Endothelial cell of umbilical vein (primary cell): ENCODE data around the gene VWA8. TPM values are rescaled to one million over a fixed set of nuclear protein-coding genes. Genes with fewer than 3 reads are reported as not detected.

ENCODE experiments used
- BruUV-seq: library from RNA; stranded (reverse); fragments of 400-500 nt; replicated peaks from 2 replicates; lab custom pipeline; 2021; lab: Mats Ljungman, UMichigan
- CTCF ChIA-PET: fragments of 300-600, 350-600 bp; sonication (Branson Sonifier 250); formaldehyde crosslinking; loops from one replicate; lab custom pipeline; 2021; ENCODE audit warnings: antibody characterized with exemption, inconsistent platforms; lab: Charles Lee
- POLR2A ChIA-PET: fragments of 300-600, 350-600 bp; sonication (Branson Sonifier 250); formaldehyde crosslinking; loops from one replicate; lab custom pipeline; 2021; ENCODE audit warnings: antibody characterized with exemption, inconsistent platforms; lab: Charles Lee
- DNase-seq: peaks from one replicate; pipeline ENCODE4 v3.0.0-alpha.2; 2011; ENCODE audit warnings: low read depth, low spot score
- FAIRE-seq: peaks from 2 replicates; lab custom pipeline; 2011; peaks lifted over from hg19 to GRCh38; lab: Jason Lieb, UNC
- H2AFZ ChIP-seq: 2 replicates; pipeline ENCODE4 v1.6.0; 2012; ENCODE audit warnings: low read depth, low read length, control low read depth, inconsistent platforms
- H3K27ac ChIP-seq: 2 replicates; pipeline ENCODE4 v1.5.1; 2011; ENCODE audit warnings: low read depth, mild to moderate bottlenecking, control low read depth, low read length, moderate library complexity; ENCODE audit not compliant: insufficient read depth
- H3K27me3 ChIP-seq, 2 experiments: 2 replicates each; pipeline versions ENCODE4 v1.6.0 to v1.6.1; 2011; ENCODE audit warnings: low read length in 2 of 2, mixed read lengths in 1 of 2; ENCODE audit not compliant: control insufficient read depth in 2 of 2, insufficient read depth in 2 of 2
- H3K36me3 ChIP-seq, 2 experiments: 2 replicates in 1 of 2; 3 replicates in 1 of 2; pipeline ENCODE4 v1.5.1; 2011; ENCODE audit warnings: low read length in 2 of 2, mild to moderate bottlenecking in 1 of 2, moderate library complexity in 1 of 2; ENCODE audit not compliant: control insufficient read depth in 2 of 2, insufficient read depth in 2 of 2; ENCODE audit errors: extremely low read depth in 1 of 2
- H3K4me1 ChIP-seq: 3 replicates; pipeline ENCODE4 v1.5.1; 2011; ENCODE audit warnings: mild to moderate bottlenecking, low read length; ENCODE audit not compliant: control insufficient read depth, insufficient read depth; ENCODE audit errors: extremely low read depth
- H3K4me2 ChIP-seq: 2 replicates; pipeline ENCODE4 v1.6.1; 2011; ENCODE audit warnings: low read length, control low read depth, mixed read lengths; ENCODE audit not compliant: insufficient read depth
- H3K4me3 ChIP-seq, 3 experiments: fragments of 200-600 bp in 1 of 3; sonication (generic), shearing (Covaris generic) in 1 of 3; replicated peaks in 1 of 3; 2 replicates each; pipeline ENCODE4 v1.5.1; 2011 to 2016; ENCODE audit warnings: control low read depth in 3 of 3, low read length in 3 of 3, mild to moderate bottlenecking in 2 of 3, inconsistent platforms in 1 of 3, low read depth in 1 of 3, moderate library complexity in 1 of 3; ENCODE audit not compliant: insufficient read depth in 1 of 3
- H3K79me2 ChIP-seq: 2 replicates; pipeline ENCODE4 v1.6.0; 2012; ENCODE audit warnings: low read length, inconsistent platforms; ENCODE audit not compliant: control insufficient read depth, insufficient read depth
- H3K9ac ChIP-seq: replicated peaks from 2 replicates; pipeline ENCODE3; 2011; ENCODE audit warnings: low read length, control low read depth; ENCODE audit not compliant: insufficient read depth; ENCODE audit errors: extremely low read depth
- H3K9me1 ChIP-seq: replicated peaks from 3 replicates; pipeline ENCODE4 v1.6.0; 2011; ENCODE audit warnings: mild to moderate bottlenecking, low read length; ENCODE audit not compliant: control insufficient read depth, insufficient read depth; ENCODE audit errors: extremely low read depth
- H3K9me3 ChIP-seq: replicated peaks from 2 replicates; pipeline ENCODE4 v1.5.1; 2012; ENCODE audit warnings: low read length, inconsistent platforms; ENCODE audit not compliant: control insufficient read depth, insufficient read depth
- H4K20me1 ChIP-seq: replicated peaks from 2 replicates; pipeline ENCODE3; 2011; ENCODE audit warnings: mild to moderate bottlenecking, low read length; ENCODE audit not compliant: control insufficient read depth, insufficient read depth; ENCODE audit errors: extremely low read depth
- CTCF ChIP-seq, 2 donors: IDR thresholded peaks; 1 replicate in 1 of 2; 2 replicates in 1 of 2; pipeline ENCODE4 v1.5.1; 2011; ENCODE audit warnings: low read length in 2 of 2, mild to moderate bottlenecking in 2 of 2, moderate library complexity in 2 of 2, control low read depth in 1 of 2, inconsistent platforms in 1 of 2, low read depth in 1 of 2; ENCODE audit not compliant: insufficient read depth in 1 of 2; ENCODE audit errors: extremely low read depth in 1 of 2
- EZH2 ChIP-seq: IDR thresholded peaks from 2 replicates; pipeline ENCODE4 v1.6.1; 2012; ENCODE audit warnings: borderline replicate concordance, low read depth, mild to moderate bottlenecking, moderate library complexity, low read length, inconsistent platforms; ENCODE audit not compliant: severe bottlenecking
- FOS ChIP-seq: IDR thresholded peaks from 2 replicates; pipeline ENCODE4 v1.6.1; 2011; ENCODE audit warnings: mild to moderate bottlenecking, low read length, moderate library complexity, borderline replicate concordance; ENCODE audit not compliant: insufficient read depth
- GATA2 ChIP-seq: IDR thresholded peaks from 2 replicates; pipeline ENCODE4 v1.7.0; 2011; ENCODE audit warnings: low read depth, mild to moderate bottlenecking, moderate library complexity, mixed read lengths, low read length; ENCODE audit not compliant: insufficient read length, insufficient read depth
- JUN ChIP-seq: IDR thresholded peaks from 2 replicates; pipeline ENCODE4 v1.6.1; 2011; ENCODE audit warnings: borderline replicate concordance, low read depth; ENCODE audit not compliant: insufficient read length, insufficient read depth
- MYC ChIP-seq: IDR thresholded peaks from one replicate; pipeline ENCODE4 v1.6.1; 2011; ENCODE audit warnings: mild to moderate bottlenecking, low read depth, low read length
- POLR2A ChIP-seq: IDR thresholded peaks from 2 replicates; pipeline ENCODE4 v1.6.1; 2012; ENCODE audit warnings: low read depth, mild to moderate bottlenecking, control low read depth, low read length
- POLR2AphosphoS5 ChIP-seq: IDR thresholded peaks from 2 replicates; pipeline ENCODE4 v1.6.1; 2012; ENCODE audit warnings: low read depth, mild to moderate bottlenecking, control low read depth, low read length, moderate library complexity; ENCODE audit not compliant: insufficient read depth
- dilution Hi-C: fragments of 300-500 bp; cut with MboI; formaldehyde crosslinking; loops from one replicate; pipeline ENCODE4 v1.15.0; 2019; ENCODE audit warnings: low sequenced_read_pairs; ENCODE audit not compliant: extremely low pct_ligation_motif_present
- intact Hi-C: fragments of 100-400 bp; cut with micrococcal nuclease; formaldehyde crosslinking; loops from one replicate; pipeline ENCODE4 v1.10.0; 2022
- polyA plus RNA-seq, 4 experiments: library from polyadenylated mRNA; depleted of rRNA in 3 of 4; stranded (reverse) in 3 of 4; unstranded in 1 of 4; fragments of >200 nt; gene quantifications; 2 replicates each; pipeline versions ENCODE4 v1.2.1 to v1.2.3, GENCODE V29; 2011 to 2012; ENCODE audit warnings: missing spikeins in 1 of 4
- total RNA-seq: library from RNA; stranded (reverse); gene quantifications from 2 replicates; pipeline ENCODE4 v1.2.3, GENCODE V29; 2021
- TF ChIP-seq, protein P1 (sequence below): IDR thresholded peaks from 2 replicates; pipeline ENCODE4 v1.6.1; 2011; ENCODE audit not compliant: insufficient read depth, insufficient read length

VWA8 gene
- total and polyA plus RNA-seq, 2 donors (not counting 3 experiments of a cell fraction or from before 2014, with no cell fraction given): 2.9 to 11.3 TPM

GRCh38 chr13:41563341-41563983 lies 397.4 kb downstream of the VWA8 start:
- Histone ChIP-seq H4K20me1 (no peaks in the 10 kb centered on the region), H3K27me3 (no peaks in the 10 kb centered on the region), H3K27ac (peak overlapping the region; percentile 64), H3K4me3 (no peak overlapping the region), H3K4me2 (peak overlapping the region; percentile 34), H2AFZ (no peak overlapping the region), H3K4me1 (peaks cover 31% of the 10 kb centered on the region), H3K9ac (no peak overlapping the region), H3K9me1 (no peaks in the 10 kb centered on the region), H3K79me2 (no peaks in the 10 kb centered on the region), H3K9me3 (no peaks in the 10 kb centered on the region), H3K36me3 (no peaks in the 10 kb centered on the region)
- dilution Hi-C loops (no loop called here), intact Hi-C loops (loop anchor here (10.0 kb wide), 1 partner anchor 81 kb away; no protein-coding TSS in a partner anchor)
- TF ChIP-seq EZH2 (no peak), FOS (peak; percentile 35)
- DNase-seq: peak; percentile 82
- POLR2A ChIA-PET: interaction anchor here (0.9 kb wide), 1 partner anchor 51 kb away, joined by 4 read pairs; no protein-coding TSS in a partner anchor
- CTCF ChIA-PET: interaction anchor here (0.7 to 2.2 kb wide), 4 partner anchors 16 to 95 kb away, joined by 3 to 12 read pairs (median 4); no protein-coding TSS in a partner anchor
- FAIRE-seq: peak; percentile 55
- no TSS peak for BruUV-seq

GRCh38 chr13:41562541-41563178 lies 398.2 kb downstream of the VWA8 start:
- Histone ChIP-seq H3K36me3 (no peaks in the 10 kb centered on the region), H3K4me1 (peaks cover 31% of the 10 kb centered on the region), H3K4me3 (no peak overlapping the region), H3K27me3 (no peaks in the 10 kb centered on the region), H4K20me1 (no peaks in the 10 kb centered on the region), H3K27ac (no peak overlapping the region), H3K9me1 (no peaks in the 10 kb centered on the region), H3K4me2 (no peak overlapping the region), H3K79me2 (no peaks in the 10 kb centered on the region), H2AFZ (no peak overlapping the region), H3K9ac (no peak overlapping the region), H3K9me3 (no peaks in the 10 kb centered on the region)
- intact Hi-C loops: loop anchor here (10.0 kb wide), 1 partner anchor 82 kb away; no protein-coding TSS in a partner anchor
- POLR2A ChIA-PET: no interaction called here
- DNase-seq (no peak), FAIRE-seq (no peak)
- BruUV-seq: no TSS peak
- CTCF ChIA-PET: no interaction called here
- dilution Hi-C loops: no loop called here
- TF ChIP-seq FOS: no peak
- TF ChIP-seq GATA2: no peak
- no peak for TF ChIP-seq EZH2
- TF ChIP-seq, protein P1, sequence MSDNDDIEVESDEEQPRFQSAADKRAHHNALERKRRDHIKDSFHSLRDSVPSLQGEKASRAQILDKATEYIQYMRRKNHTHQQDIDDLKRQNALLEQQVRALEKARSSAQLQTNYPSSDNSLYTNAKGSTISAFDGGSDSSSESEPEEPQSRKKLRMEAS: no peak
- TF ChIP-seq POLR2A: no peak
- TF ChIP-seq JUN: no peak
- TF ChIP-seq POLR2AphosphoS5: no peak
- no peak for TF ChIP-seq CTCF (IDR thresholded peaks at IDR 0.05; ENCODE audit: extremely low read depth in 1 of 2, insufficient read depth in 1 of 2, low read depth in 1 of 2, low read length in 2 of 2)
- no peak for TF ChIP-seq MYC
